GM18517 (cell line): Measurements from ENCODE around the gene SNRNP27.

Source experiments
- ATAC-seq: cut with Tn5 transposase; IDR thresholded peaks from one replicate; pipeline ENCODE4 v1.9.1; 2021; ENCODE audit warnings: mild to moderate bottlenecking, moderate library complexity; ENCODE audit not compliant: unreplicated experiment

The SNRNP27 gene

GRCh38 chr2:69914950-69915945 lies 21.5 kb downstream of the SNRNP27 start, which contains the start of gene MXD1:
Gene MXD1, plus strand, starts transcription at chr2:69915109. Its CDS starts 222 bp downstream, at chr2:69915331.
- ATAC-seq = no peak

DNA sequence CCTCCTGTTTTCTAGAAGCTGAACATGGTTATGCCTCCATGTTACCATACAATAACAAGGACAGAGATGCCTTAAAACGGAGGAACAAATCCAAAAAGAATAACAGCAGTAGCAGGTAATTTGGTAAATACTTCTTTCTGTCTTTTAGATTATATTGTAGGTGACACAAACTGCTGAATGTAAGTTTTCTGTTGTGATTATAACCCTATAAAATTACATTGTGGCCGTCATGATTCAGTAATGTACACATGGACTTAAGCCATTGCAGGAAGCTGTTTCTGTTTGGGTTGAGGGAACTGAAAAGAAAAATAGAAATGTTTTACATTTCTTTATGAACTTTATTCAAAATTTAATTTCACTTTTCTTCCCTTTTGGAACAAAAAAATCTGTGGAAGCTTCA lies 22.4 kb downstream of the SNRNP27 start:
- no peak for ATAC-seq

GRCh38 chr2:69917852-69918251 lies 24.1 kb downstream of the SNRNP27 start:
- no peak for ATAC-seq

DNA sequence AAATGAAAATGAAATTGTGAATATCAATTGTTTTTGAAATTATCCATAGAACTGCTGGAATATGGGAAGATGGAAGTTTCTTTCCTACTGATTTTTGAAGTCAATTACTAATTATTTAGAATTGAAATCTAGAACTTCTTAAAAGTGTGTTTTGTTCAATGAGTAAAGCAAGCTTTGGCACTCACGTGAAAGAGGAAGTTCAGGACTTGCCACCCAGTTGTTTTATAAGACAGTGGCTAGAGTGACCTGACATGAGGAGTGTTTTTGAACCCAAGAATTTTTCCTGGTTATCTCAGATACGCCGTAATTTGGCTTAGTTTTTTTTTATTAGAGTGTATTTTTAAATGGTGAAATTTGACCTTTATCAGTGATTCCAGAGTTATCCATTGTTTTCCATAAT lies 24.6 kb downstream of the SNRNP27 start:
- no peak for ATAC-seq

- no peak for ATAC-seq
These were observed 29.4 kb downstream of the SNRNP27 start for GRCh38 chr2:69923116-69923515.

DNA sequence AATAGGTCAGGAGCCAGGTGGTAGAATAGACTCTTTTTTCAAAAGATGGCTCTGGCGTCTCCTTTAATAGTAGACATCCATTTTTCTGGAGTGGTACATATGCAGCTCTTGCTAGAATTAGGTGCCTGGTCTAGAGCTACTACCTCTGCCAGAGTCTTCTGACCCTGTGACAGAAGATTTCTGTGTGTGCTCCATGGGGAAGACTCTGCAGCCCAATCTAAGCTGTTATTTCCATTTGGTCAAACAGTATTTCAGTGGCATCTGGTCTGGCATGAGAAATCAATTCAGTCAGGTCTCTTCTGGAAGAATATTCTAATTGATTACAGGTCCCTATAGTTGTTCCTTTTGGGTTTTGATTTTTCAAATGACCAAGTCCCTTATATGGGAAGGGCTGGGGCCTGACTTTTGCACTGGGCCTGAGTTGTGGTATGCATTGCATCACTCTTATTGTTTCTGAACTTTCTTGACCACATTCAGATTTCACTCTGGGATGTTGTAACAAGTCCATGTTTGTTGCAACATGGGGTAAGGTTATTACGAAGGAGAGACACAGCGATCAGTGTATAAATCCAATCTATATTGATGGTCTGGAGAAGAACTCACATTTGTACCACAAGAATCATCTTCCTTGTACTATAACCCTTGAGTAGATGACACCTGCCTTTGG lies 33.2 kb downstream of the SNRNP27 start:
- ATAC-seq = no peak

DNA sequence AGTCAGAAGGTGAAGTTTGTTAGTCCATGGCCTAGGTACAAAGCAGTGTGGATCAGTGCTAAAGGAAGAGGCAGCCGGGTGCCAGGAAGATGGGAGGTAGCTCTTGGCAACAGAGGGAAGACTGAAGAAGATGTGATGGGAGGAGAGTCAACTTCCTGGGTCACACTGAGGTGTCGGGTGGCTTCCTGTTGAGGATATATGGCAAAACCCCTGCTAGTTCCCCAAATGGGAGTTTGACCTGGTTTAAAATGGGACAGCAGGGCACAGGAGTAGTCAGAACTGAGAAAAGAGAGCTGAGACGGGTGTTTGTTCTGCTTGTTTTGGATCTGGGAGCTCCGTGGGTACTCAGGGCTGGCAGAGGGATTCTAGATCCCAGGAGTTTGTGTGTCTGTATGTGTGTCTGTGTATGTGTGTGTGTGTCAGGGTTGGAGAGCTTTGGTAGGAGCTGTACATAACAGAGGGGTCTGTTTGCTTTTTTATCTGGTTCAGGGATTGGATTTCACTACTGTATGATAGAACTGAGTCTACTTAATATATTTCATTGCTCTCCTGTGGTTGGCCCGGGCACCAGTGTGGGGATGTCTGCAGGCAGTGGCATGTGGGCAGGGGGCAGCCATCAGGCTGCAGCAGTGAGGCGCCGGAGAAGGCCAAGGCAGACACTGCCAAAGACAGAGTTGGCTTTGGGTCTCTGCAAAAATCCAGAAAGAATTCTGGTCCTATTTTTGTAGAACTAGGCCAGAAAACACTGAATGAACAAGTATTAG lies 38.3 kb downstream of the SNRNP27 start:
- ATAC-seq = no peak

GRCh38 chr2:69932596-69932922 lies 38.8 kb downstream of the SNRNP27 start:
- ATAC-seq = no peak

- ATAC-seq = no peak
These were observed 39.6 kb downstream of the SNRNP27 start for GRCh38 chr2:69933254-69933828.

- ATAC-seq = no peak
These were observed 40.3 kb downstream of the SNRNP27 start for GRCh38 chr2:69933839-69934613.

GRCh38 chr2:69934614-69934908 lies 40.8 kb downstream of the SNRNP27 start:
- no peak for ATAC-seq

GRCh38 chr2:69935011-69935410 lies 41.3 kb downstream of the SNRNP27 start:
- ATAC-seq = no peak

- no peak for ATAC-seq
These were observed 43.1 kb downstream of the SNRNP27 start for GRCh38 chr2:69936906-69937305.

- no peak for ATAC-seq
These were observed 44.2 kb downstream of the SNRNP27 start for GRCh38 chr2:69937968-69938367.

GRCh38 chr2:69939722-69940121 lies 46.0 kb downstream of the SNRNP27 start:
- no peak for ATAC-seq

GRCh38 chr2:69940691-69941090 lies 46.9 kb downstream of the SNRNP27 start:
- ATAC-seq = no peak

DNA sequence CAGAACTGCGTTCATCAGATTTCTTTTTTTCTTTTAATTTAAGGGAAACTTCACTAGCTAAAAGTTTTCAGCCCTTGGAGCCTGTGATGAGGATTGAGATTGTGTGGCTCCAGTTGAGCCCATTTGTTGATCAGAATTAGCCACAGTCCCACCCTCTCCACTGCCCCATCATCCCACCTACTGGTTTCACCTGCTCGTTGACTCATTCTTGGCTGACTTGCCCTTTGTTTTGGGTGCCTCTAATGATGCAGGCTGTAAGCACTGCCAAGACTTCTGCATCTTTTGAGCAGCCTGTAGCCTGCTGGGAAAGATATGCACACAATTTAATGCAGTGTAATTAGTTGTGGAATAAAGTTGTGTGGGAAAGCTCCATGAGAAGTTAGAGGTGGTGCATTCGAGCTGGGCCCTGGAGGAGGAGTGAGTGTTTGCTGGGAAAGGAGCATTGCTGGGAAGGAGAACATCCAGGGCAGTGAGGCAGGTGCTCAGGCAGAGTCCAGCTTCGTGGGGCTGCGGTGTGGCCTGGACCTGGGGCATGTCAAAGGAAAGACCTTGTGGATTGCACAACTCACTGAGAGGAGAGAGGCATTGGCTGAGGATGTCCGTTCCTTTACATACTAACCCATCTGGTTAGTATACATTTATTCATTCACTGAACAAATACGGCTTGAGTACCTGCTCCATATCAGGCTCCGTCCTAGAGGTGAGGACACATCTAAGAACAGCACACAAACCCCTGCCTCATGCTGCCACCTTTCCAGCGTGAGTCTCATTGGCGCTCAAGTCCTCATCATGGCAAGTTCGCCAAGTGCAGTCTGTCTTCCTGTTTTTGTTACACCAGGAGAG lies 49.5 kb downstream of the SNRNP27 start:
- no peak for ATAC-seq

- ATAC-seq = no peak
These were observed 50.2 kb downstream of the SNRNP27 start for GRCh38 chr2:69943843-69944525.

DNA sequence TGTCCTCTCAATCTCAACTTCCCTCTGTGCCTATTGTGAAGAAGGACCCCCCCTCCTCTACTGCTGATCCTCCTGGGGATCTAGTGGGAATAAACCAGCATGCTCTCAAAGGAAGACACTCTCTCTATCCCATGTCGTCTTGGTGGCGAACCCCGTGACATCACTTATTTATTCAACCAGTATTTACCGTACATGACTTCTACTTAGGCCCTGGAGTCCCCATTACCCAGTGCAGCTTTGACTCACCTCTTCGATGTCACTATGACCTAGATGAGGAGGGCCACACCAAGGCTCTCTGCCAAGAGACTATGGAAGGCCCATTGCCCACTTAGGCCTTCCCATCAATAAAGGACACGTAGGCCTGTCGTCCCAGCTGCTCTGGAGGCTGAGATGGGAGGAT lies 51.0 kb downstream of the SNRNP27 start:
- ATAC-seq = no peak
